ENCODE measurements around the gene IFT27. TPM values are rescaled to one million over a fixed set of nuclear protein-coding genes. Genes with fewer than 3 reads are reported as not detected.
A peak's percentile ranks its signal among the peaks of the same experiment; 100 is the strongest.

The IFT27 gene
- total and polyA plus RNA-seq, 2 experiments from 2014 or later, result 28.5 to 63.5 TPM

DNA sequence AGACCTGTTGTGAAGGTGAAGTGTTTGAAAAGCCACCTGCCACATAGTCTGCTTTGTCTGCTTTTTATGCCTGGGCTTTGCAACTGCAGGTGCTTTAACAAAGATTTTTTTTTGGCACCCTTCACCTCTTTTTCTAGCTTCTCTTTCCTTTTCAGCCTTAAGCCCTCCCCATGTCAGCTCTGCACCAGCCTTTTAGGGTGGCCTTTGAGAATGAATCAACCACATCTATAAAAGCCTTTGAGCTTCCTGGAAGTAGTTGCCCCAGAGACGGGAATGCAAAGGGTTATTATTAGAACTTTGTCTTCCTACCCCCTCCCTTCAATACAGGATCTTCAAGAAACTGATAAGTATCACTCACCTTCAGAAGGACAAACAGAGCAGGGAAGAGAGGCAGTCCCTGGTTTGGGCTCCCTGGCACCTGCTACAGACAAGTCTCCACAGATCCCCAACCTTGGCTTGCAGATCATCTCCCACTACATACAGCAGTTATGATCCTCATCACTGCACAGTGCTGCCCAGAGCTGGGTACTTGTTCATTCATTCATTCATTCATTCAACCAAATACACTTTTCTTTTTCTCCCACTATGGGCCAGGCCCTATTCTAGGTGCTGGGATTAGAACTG is 32.9 kb upstream of the IFT27 start:
- no peak overlapping the region for H3K27ac Mint-ChIP-seq
- no peaks in the 10 kb centered on the region for H3K9me2 ChIP-seq (ENCODE audit: insufficient read depth)
- no peaks in the 10 kb centered on the region for H3K36me3 ChIP-seq (ENCODE audit: insufficient read depth)
- peaks cover 14% of the 10 kb centered on the region for H3K4me1 Mint-ChIP-seq
- H3K79me2 ChIP-seq (replicated peaks; ENCODE audit: insufficient read depth), result no peaks in the 10 kb centered on the region
- peaks cover 3% of the 10 kb centered on the region; the same call in 1 of the 2 replicates for H3K4me1 ChIP-seq (ENCODE audit: insufficient read depth)
- H3K4me2 ChIP-seq, result no peak overlapping the region
- no peak overlapping the region for H3K27ac ChIP-seq (ENCODE audit: low read depth)
- ATAC-seq, result no peak
- H3K27me3 Mint-ChIP-seq (ENCODE audit: insufficient read depth, low read depth, poor library complexity), result peaks cover 7% of the 10 kb centered on the region
- no peaks in the 10 kb centered on the region for H4K20me1 ChIP-seq (replicated peaks; ENCODE audit: insufficient read depth)
- no peaks in the 10 kb centered on the region for H3K9me3 Mint-ChIP-seq
- H3K4me3 ChIP-seq, result no peak overlapping the region
- no peaks in the 10 kb centered on the region for H3K27me3 ChIP-seq (ENCODE audit: insufficient read depth)
- TF ChIP-seq JUNB (IDR thresholded peaks at IDR 0.05; ENCODE audit: unreplicated experiment), result no peak
- no peak overlapping the region for H2AFZ ChIP-seq
- H3F3A ChIP-seq (replicated peaks; ENCODE audit: low read depth), result no peaks in the 10 kb centered on the region
- H3K36me3 Mint-ChIP-seq (ENCODE audit: low read depth), result no peaks in the 10 kb centered on the region
- no peak overlapping the region for H3K4me3 Mint-ChIP-seq
- DNase-seq (ENCODE audit: low spot score), result no peak

DNA sequence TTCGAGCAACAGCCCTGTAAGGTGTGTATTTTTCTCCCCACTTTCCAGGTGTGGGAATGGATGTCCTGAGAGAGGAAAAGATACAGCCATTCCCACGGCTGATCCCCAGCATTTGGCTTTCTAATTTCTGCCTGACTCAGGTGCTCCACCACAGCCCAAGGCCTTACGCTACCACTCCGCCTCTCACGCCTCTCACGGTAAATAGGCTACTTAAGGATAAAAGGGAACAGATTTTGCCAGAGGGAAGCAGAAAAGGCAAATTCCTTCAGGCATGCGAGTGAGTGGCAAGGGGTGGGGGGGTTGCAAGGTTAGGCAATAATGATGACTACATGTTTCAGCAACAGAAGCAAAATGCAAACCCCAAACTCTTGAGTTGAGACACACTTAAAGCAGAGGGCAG is 31.7 kb upstream of the IFT27 start:
- no peak overlapping the region for H3K4me3 Mint-ChIP-seq
- ATAC-seq, result peak; percentile 58
- Histone ChIP-seq H3K36me3 (ENCODE audit: insufficient read depth) (no peaks in the 10 kb centered on the region), H3K9me2 (ENCODE audit: insufficient read depth) (no peaks in the 10 kb centered on the region), H3K27me3 (ENCODE audit: insufficient read depth) (no peaks in the 10 kb centered on the region), H4K20me1 (replicated peaks; ENCODE audit: insufficient read depth) (no peaks in the 10 kb centered on the region), H3K4me1 (ENCODE audit: insufficient read depth) (peaks cover 3% of the 10 kb centered on the region; the same call in 1 of the 2 replicates), H3K79me2 (replicated peaks; ENCODE audit: insufficient read depth) (no peaks in the 10 kb centered on the region), H3F3A (replicated peaks; ENCODE audit: low read depth) (no peaks in the 10 kb centered on the region), H2AFZ (peak overlapping the region; percentile 32; the same call in 1 of the 2 replicates), H3K4me3 (no peak overlapping the region), H3K4me2 (no peak overlapping the region), H3K27ac (ENCODE audit: low read depth) (no peak overlapping the region)
- TF ChIP-seq CREB1 (CRISPR knock-in tag; IDR thresholded peaks at IDR 0.05; ENCODE audit: low read depth), result no peak
- TF ChIP-seq, protein P1, sequence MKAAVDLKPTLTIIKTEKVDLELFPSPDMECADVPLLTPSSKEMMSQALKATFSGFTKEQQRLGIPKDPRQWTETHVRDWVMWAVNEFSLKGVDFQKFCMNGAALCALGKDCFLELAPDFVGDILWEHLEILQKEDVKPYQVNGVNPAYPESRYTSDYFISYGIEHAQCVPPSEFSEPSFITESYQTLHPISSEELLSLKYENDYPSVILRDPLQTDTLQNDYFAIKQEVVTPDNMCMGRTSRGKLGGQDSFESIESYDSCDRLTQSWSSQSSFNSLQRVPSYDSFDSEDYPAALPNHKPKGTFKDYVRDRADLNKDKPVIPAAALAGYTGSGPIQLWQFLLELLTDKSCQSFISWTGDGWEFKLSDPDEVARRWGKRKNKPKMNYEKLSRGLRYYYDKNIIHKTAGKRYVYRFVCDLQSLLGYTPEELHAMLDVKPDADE (IDR thresholded peaks at IDR 0.05), result no peak
- TF ChIP-seq ZNF331 (CRISPR knock-in tag; IDR thresholded peaks at IDR 0.05; ENCODE audit: low read depth), result no peak
- TF ChIP-seq EZH2phosphoT487 (IDR thresholded peaks at IDR 0.05; ENCODE audit: unreplicated experiment), result no peak
- peak; percentile 22 for DNase-seq (ENCODE audit: low spot score)
- H3K27me3 Mint-ChIP-seq (ENCODE audit: insufficient read depth, low read depth, poor library complexity), result peaks cover 4% of the 10 kb centered on the region
- peaks cover 14% of the 10 kb centered on the region for H3K4me1 Mint-ChIP-seq
- H3K9me3 Mint-ChIP-seq, result no peaks in the 10 kb centered on the region
- no peak overlapping the region; the same call in 1 of the 2 replicates for H3K27ac Mint-ChIP-seq
- no peaks in the 10 kb centered on the region for H3K36me3 Mint-ChIP-seq (ENCODE audit: low read depth)

DNA sequence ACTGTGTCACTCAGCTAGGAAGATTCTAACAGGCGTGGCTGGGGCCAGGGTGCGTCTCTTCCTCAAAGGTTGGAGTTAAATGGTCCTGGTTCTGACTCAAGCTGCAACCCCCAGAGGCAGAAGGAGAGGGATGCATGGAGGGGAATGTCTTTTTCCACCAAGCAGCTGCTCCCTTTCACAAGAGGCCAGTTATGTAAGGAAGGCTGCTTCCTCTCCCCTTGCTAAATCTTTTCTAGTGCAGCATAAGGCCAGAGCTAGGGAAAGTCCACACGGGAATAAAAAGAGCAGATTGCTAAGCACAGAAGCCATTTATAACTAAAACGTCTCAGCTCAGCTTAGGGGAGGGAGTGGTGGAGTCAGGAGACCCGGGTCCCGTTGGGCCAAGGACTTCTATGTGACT is 30.9 kb upstream of the IFT27 start:
- Mint-ChIP-seq H3K9me3 (no peaks in the 10 kb centered on the region), H3K27ac (no peak overlapping the region), H3K27me3 (ENCODE audit: insufficient read depth, low read depth, poor library complexity) (peaks cover 4% of the 10 kb centered on the region), H3K36me3 (ENCODE audit: low read depth) (no peaks in the 10 kb centered on the region), H3K4me3 (no peak overlapping the region), H3K4me1 (peaks cover 14% of the 10 kb centered on the region)
- Histone ChIP-seq H3K4me1 (ENCODE audit: insufficient read depth) (peaks cover 3% of the 10 kb centered on the region; the same call in 1 of the 2 replicates), H2AFZ (no peak overlapping the region), H3K4me2 (no peak overlapping the region), H4K20me1 (replicated peaks; ENCODE audit: insufficient read depth) (no peaks in the 10 kb centered on the region), H3K36me3 (ENCODE audit: insufficient read depth) (no peaks in the 10 kb centered on the region), H3K4me3 (no peak overlapping the region), H3F3A (replicated peaks; ENCODE audit: low read depth) (no peaks in the 10 kb centered on the region), H3K79me2 (replicated peaks; ENCODE audit: insufficient read depth) (no peaks in the 10 kb centered on the region), H3K9me2 (ENCODE audit: insufficient read depth) (no peaks in the 10 kb centered on the region), H3K27ac (ENCODE audit: low read depth) (no peak overlapping the region), H3K27me3 (ENCODE audit: insufficient read depth) (no peaks in the 10 kb centered on the region)
- TF ChIP-seq NANOG (IDR thresholded peaks at IDR 0.05; ENCODE audit: borderline replicate concordance), result no peak
- DNase-seq (ENCODE audit: low spot score) (no peak), ATAC-seq (peak; percentile 45)

Measured in GM23338 (cell line).